Astrocyte (in vitro differentiated cells and primary cell): Measurements from ENCODE around the gene DCAF10. TPM values are rescaled to one million over a fixed set of nuclear protein-coding genes. Genes with fewer than 3 reads are reported as not detected.

ENCODE experiments used
- DNase-seq: peaks from one replicate; pipeline ENCODE4 v3.0.0-alpha.2; 2010; ENCODE audit warnings: low read depth
- FAIRE-seq: peaks from 2 replicates; lab custom pipeline; 2011; peaks lifted over from hg19 to GRCh38; lab: Jason Lieb, UNC
- H2AFZ ChIP-seq: 2 replicates; pipeline ENCODE4 v1.6.0; 2012; ENCODE audit warnings: low read depth, low read length, inconsistent platforms
- H3K27ac ChIP-seq: 2 replicates; pipeline ENCODE4 v1.5.1; 2011; ENCODE audit warnings: low read depth, low read length, inconsistent platforms
- H3K27me3 ChIP-seq: 2 replicates; pipeline ENCODE4 v1.6.0; 2011; ENCODE audit warnings: low read length, inconsistent platforms; ENCODE audit not compliant: insufficient read depth
- H3K36me3 ChIP-seq: 2 replicates; pipeline ENCODE4 v1.5.1; 2011; ENCODE audit warnings: low read length, inconsistent platforms; ENCODE audit not compliant: insufficient read depth
- H3K4me1 ChIP-seq: 2 replicates; pipeline ENCODE4 v1.5.1; 2011; ENCODE audit warnings: low read length, inconsistent platforms; ENCODE audit not compliant: insufficient read depth
- H3K4me2 ChIP-seq: 2 replicates; pipeline ENCODE4 v1.6.0; 2012; ENCODE audit warnings: low read length, inconsistent platforms
- H3K4me3 ChIP-seq: 2 replicates; pipeline ENCODE4 v1.5.1; 2011; ENCODE audit warnings: low read depth, mild to moderate bottlenecking, low read length, inconsistent platforms; ENCODE audit not compliant: insufficient read depth
- H3K79me2 ChIP-seq: 2 replicates; pipeline ENCODE4 v1.6.0; 2012; ENCODE audit warnings: mild to moderate bottlenecking, low read length, inconsistent platforms; ENCODE audit not compliant: insufficient read depth
- H3K9ac ChIP-seq: 2 replicates; pipeline ENCODE4 v1.6.0; 2012; ENCODE audit warnings: mild to moderate bottlenecking, low read length, inconsistent platforms
- H3K9me3 ChIP-seq: 2 replicates; pipeline ENCODE4 v1.5.1; 2012; ENCODE audit warnings: low read depth, mild to moderate bottlenecking, low read length, inconsistent platforms; ENCODE audit not compliant: insufficient read depth
- H4K20me1 ChIP-seq: 2 replicates; pipeline ENCODE4 v1.6.0; 2012; ENCODE audit warnings: low read length, inconsistent platforms; ENCODE audit not compliant: insufficient read depth
- H3K27ac Mint-ChIP-seq: one replicate; pipeline ENCODE4 v1.8.0; 2021; ENCODE audit warnings: mild to moderate bottlenecking, mixed read lengths; ENCODE audit not compliant: unreplicated experiment
- H3K27me3 Mint-ChIP-seq: one replicate; pipeline ENCODE4 v1.8.0; 2021; ENCODE audit warnings: low read depth, mixed read lengths; ENCODE audit not compliant: unreplicated experiment
- H3K36me3 Mint-ChIP-seq: one replicate; pipeline ENCODE4 v1.8.0; 2021; ENCODE audit warnings: low read depth, mixed read lengths; ENCODE audit not compliant: unreplicated experiment
- H3K4me1 Mint-ChIP-seq: one replicate; pipeline ENCODE4 v1.8.0; 2021; ENCODE audit warnings: low read depth, mixed read lengths; ENCODE audit not compliant: unreplicated experiment
- H3K4me3 Mint-ChIP-seq: one replicate; pipeline ENCODE4 v1.8.0; 2021; ENCODE audit warnings: mild to moderate bottlenecking, moderate library complexity, mixed read lengths; ENCODE audit not compliant: unreplicated experiment
- H3K9me3 Mint-ChIP-seq: one replicate; pipeline ENCODE4 v1.8.0; 2021; ENCODE audit warnings: mild to moderate bottlenecking, mixed read lengths; ENCODE audit not compliant: unreplicated experiment
- EZH2 ChIP-seq: IDR thresholded peaks from 2 replicates; pipeline ENCODE4 v1.6.1; 2012; ENCODE audit warnings: mild to moderate bottlenecking, low read length, inconsistent platforms; ENCODE audit not compliant: insufficient read depth
- total RNA-seq: library from RNA; stranded (reverse); gene quantifications from 2 replicates; pipeline ENCODE4 v1.2.1, GENCODE V29; 2021
- TF ChIP-seq, protein P1 (sequence below): IDR thresholded peaks from 2 replicates; pipeline ENCODE4 v1.5.1; 2011; ENCODE audit warnings: low read depth, mild to moderate bottlenecking, inconsistent platforms, low read length, moderate library complexity; ENCODE audit not compliant: insufficient read depth

DCAF10 gene
- total RNA-seq, 1 donor from 2014 or later = 22.3 TPM

DNA sequence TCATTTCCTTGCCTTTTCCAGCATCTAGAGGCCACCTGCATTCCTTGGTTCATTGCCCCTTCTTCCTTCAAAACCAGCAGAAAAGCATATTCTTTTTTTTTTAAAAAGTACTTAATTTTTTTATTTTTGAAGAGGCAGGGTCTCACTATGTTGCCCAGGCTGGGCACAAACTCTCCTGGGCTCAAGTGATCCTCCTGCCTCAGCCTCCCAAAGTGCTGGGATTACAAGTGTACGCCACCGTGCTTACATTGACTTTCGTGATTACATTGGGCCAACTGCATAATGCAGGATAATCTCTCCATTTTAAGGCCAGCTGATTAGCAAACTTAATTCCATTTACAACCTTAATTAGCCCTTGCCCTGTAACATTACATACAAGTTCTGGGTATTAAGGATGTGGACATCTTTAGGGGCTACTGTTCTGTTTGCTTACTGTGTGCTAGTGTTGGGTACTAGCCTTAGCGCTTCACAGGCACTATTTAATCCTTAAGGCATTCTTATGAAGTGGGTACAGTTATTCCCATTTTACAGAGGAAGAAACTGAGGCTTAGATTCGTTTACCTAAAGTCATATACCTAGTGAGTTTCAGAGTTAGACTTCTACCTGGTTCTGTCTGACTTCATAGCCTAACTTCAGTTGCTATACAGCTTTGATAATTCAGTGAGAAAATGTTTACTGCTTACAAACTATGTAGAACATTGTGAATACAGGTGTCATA is 69.6 kb downstream of the DCAF10 start:
- Histone ChIP-seq H4K20me1 (peaks cover 4% of the 10 kb centered on the region), H3K27ac (no peak overlapping the region), H3K9ac (no peak overlapping the region), H2AFZ (no peak overlapping the region), H3K4me3 (no peak overlapping the region), H3K9me3 (no peaks in the 10 kb centered on the region), H3K27me3 (no peaks in the 10 kb centered on the region), H3K4me2 (no peak overlapping the region), H3K36me3 (no peaks in the 10 kb centered on the region), H3K79me2 (no peaks in the 10 kb centered on the region), H3K4me1 (no peaks in the 10 kb centered on the region)
- DNase-seq = no peak
- TF ChIP-seq, protein P1, sequence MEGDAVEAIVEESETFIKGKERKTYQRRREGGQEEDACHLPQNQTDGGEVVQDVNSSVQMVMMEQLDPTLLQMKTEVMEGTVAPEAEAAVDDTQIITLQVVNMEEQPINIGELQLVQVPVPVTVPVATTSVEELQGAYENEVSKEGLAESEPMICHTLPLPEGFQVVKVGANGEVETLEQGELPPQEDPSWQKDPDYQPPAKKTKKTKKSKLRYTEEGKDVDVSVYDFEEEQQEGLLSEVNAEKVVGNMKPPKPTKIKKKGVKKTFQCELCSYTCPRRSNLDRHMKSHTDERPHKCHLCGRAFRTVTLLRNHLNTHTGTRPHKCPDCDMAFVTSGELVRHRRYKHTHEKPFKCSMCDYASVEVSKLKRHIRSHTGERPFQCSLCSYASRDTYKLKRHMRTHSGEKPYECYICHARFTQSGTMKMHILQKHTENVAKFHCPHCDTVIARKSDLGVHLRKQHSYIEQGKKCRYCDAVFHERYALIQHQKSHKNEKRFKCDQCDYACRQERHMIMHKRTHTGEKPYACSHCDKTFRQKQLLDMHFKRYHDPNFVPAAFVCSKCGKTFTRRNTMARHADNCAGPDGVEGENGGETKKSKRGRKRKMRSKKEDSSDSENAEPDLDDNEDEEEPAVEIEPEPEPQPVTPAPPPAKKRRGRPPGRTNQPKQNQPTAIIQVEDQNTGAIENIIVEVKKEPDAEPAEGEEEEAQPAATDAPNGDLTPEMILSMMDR = no peak
- TF ChIP-seq EZH2 = no peak
- Mint-ChIP-seq H3K9me3 (no peaks in the 10 kb centered on the region), H3K36me3 (no peaks in the 10 kb centered on the region), H3K27me3 (no peaks in the 10 kb centered on the region), H3K4me3 (no peak overlapping the region), H3K27ac (no peak overlapping the region), H3K4me1 (no peaks in the 10 kb centered on the region)
- FAIRE-seq = no peak

DNA sequence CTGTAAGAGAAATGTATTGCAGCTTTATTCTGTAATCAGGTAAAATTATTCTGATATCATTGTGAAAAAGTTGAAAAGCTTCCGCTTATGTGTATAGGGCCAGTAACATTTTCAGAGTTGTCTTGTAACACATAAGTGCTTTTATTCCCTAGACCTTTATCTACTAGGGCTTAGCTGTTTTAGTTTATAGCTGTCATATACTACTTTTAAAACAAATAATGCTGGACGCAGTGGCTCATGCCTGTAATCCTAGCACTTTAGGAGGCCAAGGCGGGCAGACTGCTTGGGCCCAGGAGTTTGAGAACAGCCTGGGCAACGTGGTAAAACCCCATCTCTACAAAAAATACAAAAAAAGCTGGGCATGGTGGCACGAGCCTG is 70.2 kb downstream of the DCAF10 start:
- DNase-seq (no peak), FAIRE-seq (no peak)
- no peaks in the 10 kb centered on the region for H3K27me3 Mint-ChIP-seq
- Histone ChIP-seq H3K9me3 (no peaks in the 10 kb centered on the region), H3K79me2 (no peaks in the 10 kb centered on the region), H3K4me2 (no peak overlapping the region), H3K4me1 (no peaks in the 10 kb centered on the region), H3K9ac (no peak overlapping the region), H4K20me1 (peaks cover 4% of the 10 kb centered on the region), H3K36me3 (no peaks in the 10 kb centered on the region), H3K4me3 (no peak overlapping the region), H3K27me3 (no peaks in the 10 kb centered on the region), H2AFZ (no peak overlapping the region), H3K27ac (no peak overlapping the region)
- H3K4me3 Mint-ChIP-seq = no peak overlapping the region
- H3K27ac Mint-ChIP-seq = no peak overlapping the region
- TF ChIP-seq, protein P1 = no peak
- TF ChIP-seq EZH2 = no peak
- H3K4me1 Mint-ChIP-seq = no peaks in the 10 kb centered on the region
- peaks cover 2% of the 10 kb centered on the region for H3K36me3 Mint-ChIP-seq
- no peaks in the 10 kb centered on the region for H3K9me3 Mint-ChIP-seq

DNA sequence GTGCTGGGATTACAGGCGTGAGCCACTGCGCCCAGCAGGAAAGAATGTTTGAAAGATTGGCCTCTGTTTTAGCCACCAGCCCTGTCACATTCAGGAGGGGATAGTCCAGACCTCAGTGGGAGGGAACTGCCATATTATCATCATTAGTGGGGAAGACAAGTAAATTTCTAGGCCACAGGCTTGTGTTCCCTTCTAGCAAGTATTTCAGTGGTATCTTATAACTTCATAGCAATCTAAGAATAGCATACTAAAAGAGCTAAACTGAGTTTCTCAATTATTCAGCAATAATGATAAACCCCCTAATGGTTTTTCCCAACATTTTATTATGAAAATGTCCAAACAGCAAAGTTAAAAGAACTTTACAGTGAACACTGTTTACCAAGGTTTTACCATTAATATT is 73.4 kb downstream of the DCAF10 start:
- H3K27me3 Mint-ChIP-seq = no peaks in the 10 kb centered on the region
- peaks cover 4% of the 10 kb centered on the region for H4K20me1 ChIP-seq
- no peak overlapping the region for H2AFZ ChIP-seq
- H3K27me3 ChIP-seq = no peaks in the 10 kb centered on the region
- H3K4me3 Mint-ChIP-seq = no peak overlapping the region
- H3K9me3 Mint-ChIP-seq = peaks cover 4% of the 10 kb centered on the region
- H3K4me1 ChIP-seq = no peaks in the 10 kb centered on the region
- no peak overlapping the region for H3K4me3 ChIP-seq
- TF ChIP-seq EZH2 = no peak
- TF ChIP-seq, protein P1 = no peak
- H3K9me3 ChIP-seq = peaks cover 4% of the 10 kb centered on the region
- no peaks in the 10 kb centered on the region for H3K79me2 ChIP-seq
- H3K36me3 ChIP-seq = no peaks in the 10 kb centered on the region
- no peak for DNase-seq
- H3K27ac ChIP-seq = no peak overlapping the region
- no peaks in the 10 kb centered on the region for H3K4me1 Mint-ChIP-seq
- H3K9ac ChIP-seq = no peak overlapping the region
- H3K36me3 Mint-ChIP-seq = peaks cover 19% of the 10 kb centered on the region
- no peak overlapping the region for H3K4me2 ChIP-seq
- H3K27ac Mint-ChIP-seq = no peak overlapping the region
- FAIRE-seq = no peak
